ENCODE data around the gene CTTN. TPM values are rescaled to one million over a fixed set of nuclear protein-coding genes. Genes with fewer than 3 reads are reported as not detected.

The CTTN gene
- 100 to 1,000 TPM; 174 to 238 (median 175) TPM for polyA plus RNA-seq (ENCODE audit: insufficient read length in 3 of 3)
- long read RNA-seq, donor 1, partial matches to known transcripts = 19 of 24 reads
- long read RNA-seq, donor 1, other reads (novel, unspliced or antisense) = 0 of 24 reads
- long read RNA-seq, donor 2, partial matches to known transcripts = 11 of 17 reads
- long read RNA-seq, donor 2, other reads (novel, unspliced or antisense) = 0 of 17 reads
- long read RNA-seq, donor 3, transcript CTTN-201 (18 exons, 3,272 nt) = major isoform, 6 of 153 reads
- long read RNA-seq, donor 3, partial matches to known transcripts = 145 of 153 reads
- long read RNA-seq, donor 3, other reads (novel, unspliced or antisense) = 0 of 153 reads
- long read RNA-seq, donor 4, transcript CTTN-206 (4 exons, 1,087 nt) = major isoform, 5 of 27 reads
- long read RNA-seq, donor 4, transcript CTTN-201 (18 exons, 3,272 nt) = major isoform, 5 of 27 reads
- long read RNA-seq, donor 4, partial matches to known transcripts = 14 of 27 reads
- long read RNA-seq, donor 4, other reads (novel, unspliced or antisense) = 0 of 27 reads
- long read RNA-seq, donor 5 = 0 reads
- long read RNA-seq, donor 6, transcript CTTN-201 (18 exons, 3,272 nt) = major isoform, 7 of 31 reads
- long read RNA-seq, donor 6, partial matches to known transcripts = 17 of 31 reads
- long read RNA-seq, donor 6, other reads (novel, unspliced or antisense) = 0 of 31 reads
- long read RNA-seq, donor 7, partial matches to known transcripts = 140 of 146 reads
- long read RNA-seq, donor 7, other reads (novel, unspliced or antisense) = 0 of 146 reads
- long read RNA-seq, donor 8, partial matches to known transcripts = 65 of 84 reads
- long read RNA-seq, donor 8, other reads (novel, unspliced or antisense) = 0 of 84 reads
- long read RNA-seq, donor 9, partial matches to known transcripts = 15 of 18 reads
- long read RNA-seq, donor 9, other reads (novel, unspliced or antisense) = 0 of 18 reads
- long read RNA-seq, donor 10, transcript CTTN-201 (18 exons, 3,272 nt) = major isoform, 5 of 26 reads
- long read RNA-seq, donor 10, partial matches to known transcripts = 17 of 26 reads
- long read RNA-seq, donor 10, other reads (novel, unspliced or antisense) = 0 of 26 reads
- long read RNA-seq, donor 11, transcript CTTN-201 (18 exons, 3,272 nt) = major isoform, 9 of 9 reads
- long read RNA-seq, donor 11, partial matches to known transcripts = 0 of 9 reads
- long read RNA-seq, donor 11, other reads (novel, unspliced or antisense) = 0 of 9 reads
- long read RNA-seq, donor 12, partial matches to known transcripts = 7 of 11 reads
- long read RNA-seq, donor 12, other reads (novel, unspliced or antisense) = 0 of 11 reads
- long read RNA-seq, donor 13 = 0 reads
- long read RNA-seq, donor 14, partial matches to known transcripts = 8 of 13 reads
- long read RNA-seq, donor 14, other reads (novel, unspliced or antisense) = 0 of 13 reads
- long read RNA-seq, donor 15, partial matches to known transcripts = 0 of 3 reads
- long read RNA-seq, donor 15, other reads (novel, unspliced or antisense) = 0 of 3 reads
- long read RNA-seq, donor 16, transcript CTTN-201 (18 exons, 3,272 nt) = major isoform, 15 of 74 reads
- long read RNA-seq, donor 16, partial matches to known transcripts = 48 of 74 reads
- long read RNA-seq, donor 16, other reads (novel, unspliced or antisense) = 0 of 74 reads

GRCh38 chr11:70397983-70398833, at the start of gene CTTN:
Gene CTTN (plus strand): TSS chr11:70398529. CDS start chr11:70407298, 8,769 bp downstream.
- peak; percentile 52 to 81 (median 67) for DNase-seq (ENCODE audit: extremely low read depth in 1 of 11, low read depth in 9 of 11, low spot score in 4 of 11)

GRCh38 chr11:70348608-70349007, 49.7 kb upstream of the CTTN start:
- no peak for DNase-seq (ENCODE audit: extremely low read depth in 1 of 11, low read depth in 9 of 11, low spot score in 4 of 11)

- no peak for DNase-seq (ENCODE audit: extremely low read depth in 1 of 11, low read depth in 9 of 11, low spot score in 4 of 11)
Observed at GRCh38 chr11:70351646-70352045, 46.7 kb upstream of the CTTN start.

DNA sequence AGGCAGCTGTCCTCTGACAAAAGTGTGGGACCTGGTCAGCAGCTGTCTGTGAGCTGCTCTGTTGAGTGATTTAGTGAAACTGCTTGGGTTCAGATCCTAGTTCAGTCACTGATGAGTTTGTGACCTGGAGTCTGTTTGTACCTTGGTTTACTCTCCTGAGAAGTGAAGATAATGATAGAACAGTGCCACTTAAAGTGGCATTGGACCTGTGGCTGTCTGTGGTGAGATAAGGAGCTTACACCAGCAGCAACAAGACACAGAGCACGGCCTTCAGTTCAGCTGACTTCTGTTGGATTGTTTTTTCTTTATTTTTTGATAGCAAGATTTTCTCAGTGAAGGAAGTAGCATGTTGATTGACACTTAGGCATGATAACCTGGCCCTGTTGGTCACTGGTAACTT, 46.2 kb upstream of the CTTN start:
- no peak for DNase-seq (ENCODE audit: extremely low read depth in 1 of 11, low read depth in 9 of 11, low spot score in 4 of 11)

- DNase-seq (ENCODE audit: extremely low read depth in 1 of 11, low read depth in 9 of 11, low spot score in 4 of 11) = no peak
Observed at GRCh38 chr11:70352601-70353000, 45.7 kb upstream of the CTTN start.

DNA sequence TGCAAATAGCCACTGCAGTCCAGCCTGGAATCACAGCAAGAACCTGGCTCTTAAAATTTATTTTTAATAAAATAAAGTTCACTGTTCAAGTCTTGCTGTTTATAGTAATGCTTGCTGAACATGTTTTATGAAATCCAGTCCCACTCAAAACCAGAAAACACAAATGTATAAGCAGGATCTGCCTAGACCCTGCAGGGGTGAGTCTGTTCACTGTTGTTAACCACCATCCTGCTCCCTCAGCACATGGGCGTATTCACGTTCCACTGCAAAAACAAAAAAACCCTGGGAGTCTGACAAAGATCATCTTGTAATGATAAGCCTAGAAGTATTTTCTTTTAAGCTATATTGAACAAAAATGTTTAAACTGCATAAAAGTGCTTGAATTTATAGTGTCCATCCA, 45.0 kb upstream of the CTTN start:
- DNase-seq (ENCODE audit: extremely low read depth in 1 of 11, low read depth in 9 of 11, low spot score in 4 of 11) = no peak

GRCh38 chr11:70353900-70354568, 44.3 kb upstream of the CTTN start:
- no peak for DNase-seq (ENCODE audit: extremely low read depth in 1 of 11, low read depth in 9 of 11, low spot score in 4 of 11)

- no peak for DNase-seq (ENCODE audit: extremely low read depth in 1 of 11, low read depth in 9 of 11, low spot score in 4 of 11)
Observed at GRCh38 chr11:70354629-70355028, 43.7 kb upstream of the CTTN start.

DNA sequence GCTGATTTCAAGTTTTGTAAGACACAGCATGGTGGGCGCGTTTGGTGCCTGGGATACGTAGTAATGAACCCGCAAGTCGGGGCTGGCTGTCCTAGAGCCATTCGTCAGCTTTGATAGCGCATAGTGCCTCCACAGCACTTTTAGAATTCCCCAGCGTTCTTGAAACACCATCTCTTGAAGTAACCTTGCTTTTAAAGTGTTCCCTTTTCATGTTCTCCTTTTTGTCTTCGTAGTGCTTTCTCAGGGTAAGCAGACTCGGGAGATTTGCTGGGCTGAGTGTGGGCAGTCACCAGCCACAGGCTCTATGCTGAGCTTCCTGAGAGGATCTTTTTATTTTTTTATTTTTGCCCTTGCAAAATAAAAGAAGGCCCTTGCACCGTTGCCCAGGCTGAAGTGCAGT, 39.6 kb upstream of the CTTN start:
- no peak for DNase-seq (ENCODE audit: extremely low read depth in 1 of 11, low read depth in 9 of 11, low spot score in 4 of 11)

DNA sequence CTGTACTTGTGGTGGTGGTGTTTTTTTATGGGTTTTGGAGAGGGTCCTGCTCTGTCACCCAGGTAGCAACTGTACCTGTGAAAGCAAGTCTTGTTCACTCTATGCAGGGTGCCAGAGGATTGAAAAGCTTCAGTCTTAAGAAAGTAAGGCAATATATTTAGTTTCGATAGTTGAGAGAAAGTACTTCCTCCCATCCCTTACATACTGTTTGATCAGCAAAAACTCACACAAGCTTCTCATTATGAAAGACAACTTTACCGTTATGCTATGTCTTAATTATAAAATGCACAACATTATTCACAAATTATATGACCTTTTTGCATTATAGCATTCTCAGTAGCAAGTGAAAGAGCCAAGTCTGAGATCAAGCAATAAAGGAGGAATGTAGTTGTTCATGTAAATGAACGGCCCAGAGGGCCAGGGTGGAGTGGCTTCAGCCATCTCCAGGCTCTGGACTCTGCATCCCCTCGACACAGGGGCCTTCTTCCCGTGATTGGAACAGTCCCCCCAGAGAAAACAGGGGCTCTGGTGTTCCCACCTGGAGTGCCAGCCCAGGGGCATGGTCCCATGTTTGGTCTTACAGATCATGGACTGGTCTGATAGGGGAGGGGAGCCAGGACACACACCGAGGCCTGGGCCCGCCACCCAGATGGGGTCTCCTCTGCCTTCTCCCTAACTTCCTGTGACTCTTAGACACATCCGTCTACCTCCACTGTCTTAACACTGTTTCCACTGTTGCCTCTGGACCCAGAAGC, 38.7 kb upstream of the CTTN start:
- DNase-seq (ENCODE audit: extremely low read depth in 1 of 11, low read depth in 9 of 11, low spot score in 4 of 11) = no peak

DNA sequence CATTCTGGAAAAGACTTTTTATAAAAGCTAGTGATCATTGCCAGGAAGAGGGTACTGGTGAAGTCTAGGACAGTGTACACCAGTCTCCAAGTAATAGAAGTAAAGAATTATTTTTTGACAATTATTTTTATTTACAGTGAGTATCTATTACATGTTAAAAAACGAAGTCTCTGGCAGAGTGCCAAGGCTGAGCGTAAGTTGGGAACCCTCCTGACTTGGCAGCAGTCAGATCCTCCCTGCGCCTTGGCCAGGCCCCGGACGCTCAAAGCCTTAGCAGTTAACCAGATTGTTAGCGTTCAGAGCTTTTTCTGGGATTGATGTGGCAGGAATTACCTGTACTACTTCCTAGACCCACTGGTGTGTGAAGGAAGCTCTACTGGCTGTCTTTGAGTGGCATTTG, 38.1 kb upstream of the CTTN start:
- DNase-seq (ENCODE audit: extremely low read depth in 1 of 11, low read depth in 9 of 11, low spot score in 4 of 11) = no peak

DNA sequence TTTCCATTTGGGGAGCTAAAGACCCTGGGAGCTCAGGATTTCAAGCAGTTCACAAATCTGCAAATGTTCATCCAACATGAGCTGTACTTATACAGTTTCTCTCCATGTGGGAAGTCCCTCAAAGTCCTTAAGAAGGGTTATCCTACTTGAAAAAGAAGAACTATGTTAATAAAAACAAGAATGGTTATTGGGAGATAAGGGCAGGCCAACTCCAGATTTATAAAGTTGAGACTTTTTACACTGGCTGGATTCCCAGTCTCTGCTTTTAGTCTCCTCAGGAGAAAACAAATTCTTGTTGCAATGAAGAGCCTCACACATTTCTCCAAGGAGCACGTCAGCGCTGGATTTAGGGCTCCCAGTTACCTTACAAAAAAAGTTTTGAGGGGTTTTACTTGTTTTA, 34.2 kb upstream of the CTTN start:
- no peak for DNase-seq (ENCODE audit: extremely low read depth in 1 of 11, low read depth in 9 of 11, low spot score in 4 of 11)

GRCh38 chr11:70364745-70365543, 33.4 kb upstream of the CTTN start:
- DNase-seq (ENCODE audit: extremely low read depth in 1 of 11, low read depth in 9 of 11, low spot score in 4 of 11) = no peak

GRCh38 chr11:70365544-70365927, 32.8 kb upstream of the CTTN start:
- no peak for DNase-seq (ENCODE audit: extremely low read depth in 1 of 11, low read depth in 9 of 11, low spot score in 4 of 11)

DNA sequence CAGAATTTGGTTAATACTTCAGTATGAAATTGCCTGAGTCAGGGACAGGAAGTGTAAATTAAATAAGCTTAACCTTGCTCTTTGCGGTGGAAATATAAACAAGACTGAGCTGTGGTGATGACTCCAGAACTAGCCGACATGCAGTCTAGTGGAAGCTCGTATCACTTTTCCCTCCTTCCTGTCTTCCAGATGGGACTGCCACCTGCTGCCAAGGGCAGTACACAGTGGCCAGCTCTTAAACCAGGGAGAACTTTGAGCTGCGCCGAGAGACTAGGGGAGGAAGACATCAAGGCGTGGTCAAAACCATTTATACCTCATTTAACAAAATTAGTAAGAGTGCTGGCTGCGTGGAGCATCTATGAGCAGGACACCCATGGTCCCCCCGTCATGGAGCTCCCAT, 31.3 kb upstream of the CTTN start:
- DNase-seq (ENCODE audit: extremely low read depth in 1 of 11, low read depth in 9 of 11, low spot score in 4 of 11) = no peak

GRCh38 chr11:70368961-70369360, 29.4 kb upstream of the CTTN start:
- no peak for DNase-seq (ENCODE audit: extremely low read depth in 1 of 11, low read depth in 9 of 11, low spot score in 4 of 11)
